Subcutaneous adipose tissue (tissue), 4 donors: Measurements from ENCODE around the gene ATF6. TPM values are rescaled to one million over a fixed set of nuclear protein-coding genes. Genes with fewer than 3 reads are reported as not detected.

Experiments used
- total RNA-seq, 4 donors: library from RNA; depleted of rRNA; stranded (reverse); fragments of >200 nt; gene quantifications; one replicate each; pipeline ENCODE4 v1.1.0, GENCODE V29; 2016
- TF ChIP-seq, protein P1 (sequence below): fragments of 450-650 bp; IDR thresholded peaks from one replicate; pipeline ENCODE4 v1.5.1; 2016; ENCODE audit warnings: low read depth, mild to moderate bottlenecking, control low read depth, antibody characterized with exemption, moderate library complexity

ATF6 gene, protein sequence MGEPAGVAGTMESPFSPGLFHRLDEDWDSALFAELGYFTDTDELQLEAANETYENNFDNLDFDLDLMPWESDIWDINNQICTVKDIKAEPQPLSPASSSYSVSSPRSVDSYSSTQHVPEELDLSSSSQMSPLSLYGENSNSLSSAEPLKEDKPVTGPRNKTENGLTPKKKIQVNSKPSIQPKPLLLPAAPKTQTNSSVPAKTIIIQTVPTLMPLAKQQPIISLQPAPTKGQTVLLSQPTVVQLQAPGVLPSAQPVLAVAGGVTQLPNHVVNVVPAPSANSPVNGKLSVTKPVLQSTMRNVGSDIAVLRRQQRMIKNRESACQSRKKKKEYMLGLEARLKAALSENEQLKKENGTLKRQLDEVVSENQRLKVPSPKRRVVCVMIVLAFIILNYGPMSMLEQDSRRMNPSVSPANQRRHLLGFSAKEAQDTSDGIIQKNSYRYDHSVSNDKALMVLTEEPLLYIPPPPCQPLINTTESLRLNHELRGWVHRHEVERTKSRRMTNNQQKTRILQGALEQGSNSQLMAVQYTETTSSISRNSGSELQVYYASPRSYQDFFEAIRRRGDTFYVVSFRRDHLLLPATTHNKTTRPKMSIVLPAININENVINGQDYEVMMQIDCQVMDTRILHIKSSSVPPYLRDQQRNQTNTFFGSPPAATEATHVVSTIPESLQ
- 10 to 100 TPM; 22.0 to 48.9 (median 30.4) TPM for total RNA-seq

DNA sequence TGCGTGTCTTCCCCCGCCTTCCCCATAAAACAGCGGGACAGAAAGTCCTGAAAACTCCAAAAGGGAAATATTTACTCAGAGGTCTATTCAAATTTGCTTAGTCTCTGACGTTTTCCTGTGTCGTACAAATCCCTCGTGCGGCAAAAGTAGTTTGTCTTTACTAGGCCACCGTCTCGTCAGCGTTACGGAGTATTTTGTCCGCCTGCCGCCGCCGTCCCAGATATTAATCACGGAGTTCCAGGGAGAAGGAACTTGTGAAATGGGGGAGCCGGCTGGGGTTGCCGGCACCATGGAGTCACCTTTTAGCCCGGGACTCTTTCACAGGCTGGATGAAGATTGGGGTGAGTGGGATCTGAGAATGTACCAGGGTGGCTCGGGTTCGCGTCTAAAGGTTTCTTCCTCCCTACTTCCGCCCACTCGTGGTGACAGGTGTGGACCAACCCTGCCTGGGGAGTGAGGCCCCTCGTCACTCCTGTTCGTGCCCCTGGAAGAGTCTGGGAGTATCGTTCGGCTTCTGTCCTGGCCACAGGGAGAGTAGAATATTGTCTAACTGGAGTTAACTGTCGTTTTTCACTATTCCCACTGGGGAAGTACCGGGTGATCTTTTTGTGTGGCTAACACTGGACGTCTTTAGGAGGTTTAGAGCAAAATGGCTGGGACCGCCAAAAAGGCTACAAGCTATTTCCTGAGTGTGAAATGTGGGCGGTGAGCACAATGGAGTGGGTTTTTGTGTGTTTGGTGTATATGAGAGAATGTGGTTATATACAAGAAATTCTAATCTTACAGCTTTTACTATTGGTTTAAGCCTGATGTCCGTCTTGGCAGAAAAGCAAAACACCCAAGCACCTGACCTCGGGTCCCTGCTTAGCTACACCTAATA, at the start of gene ATF6:
ATF6 (plus strand) TSS at position 219 of the 880 bp plus-strand sequence; CDS start at position 260, 41 bp downstream.
- TF ChIP-seq, protein P1, sequence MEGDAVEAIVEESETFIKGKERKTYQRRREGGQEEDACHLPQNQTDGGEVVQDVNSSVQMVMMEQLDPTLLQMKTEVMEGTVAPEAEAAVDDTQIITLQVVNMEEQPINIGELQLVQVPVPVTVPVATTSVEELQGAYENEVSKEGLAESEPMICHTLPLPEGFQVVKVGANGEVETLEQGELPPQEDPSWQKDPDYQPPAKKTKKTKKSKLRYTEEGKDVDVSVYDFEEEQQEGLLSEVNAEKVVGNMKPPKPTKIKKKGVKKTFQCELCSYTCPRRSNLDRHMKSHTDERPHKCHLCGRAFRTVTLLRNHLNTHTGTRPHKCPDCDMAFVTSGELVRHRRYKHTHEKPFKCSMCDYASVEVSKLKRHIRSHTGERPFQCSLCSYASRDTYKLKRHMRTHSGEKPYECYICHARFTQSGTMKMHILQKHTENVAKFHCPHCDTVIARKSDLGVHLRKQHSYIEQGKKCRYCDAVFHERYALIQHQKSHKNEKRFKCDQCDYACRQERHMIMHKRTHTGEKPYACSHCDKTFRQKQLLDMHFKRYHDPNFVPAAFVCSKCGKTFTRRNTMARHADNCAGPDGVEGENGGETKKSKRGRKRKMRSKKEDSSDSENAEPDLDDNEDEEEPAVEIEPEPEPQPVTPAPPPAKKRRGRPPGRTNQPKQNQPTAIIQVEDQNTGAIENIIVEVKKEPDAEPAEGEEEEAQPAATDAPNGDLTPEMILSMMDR: no peak

DNA sequence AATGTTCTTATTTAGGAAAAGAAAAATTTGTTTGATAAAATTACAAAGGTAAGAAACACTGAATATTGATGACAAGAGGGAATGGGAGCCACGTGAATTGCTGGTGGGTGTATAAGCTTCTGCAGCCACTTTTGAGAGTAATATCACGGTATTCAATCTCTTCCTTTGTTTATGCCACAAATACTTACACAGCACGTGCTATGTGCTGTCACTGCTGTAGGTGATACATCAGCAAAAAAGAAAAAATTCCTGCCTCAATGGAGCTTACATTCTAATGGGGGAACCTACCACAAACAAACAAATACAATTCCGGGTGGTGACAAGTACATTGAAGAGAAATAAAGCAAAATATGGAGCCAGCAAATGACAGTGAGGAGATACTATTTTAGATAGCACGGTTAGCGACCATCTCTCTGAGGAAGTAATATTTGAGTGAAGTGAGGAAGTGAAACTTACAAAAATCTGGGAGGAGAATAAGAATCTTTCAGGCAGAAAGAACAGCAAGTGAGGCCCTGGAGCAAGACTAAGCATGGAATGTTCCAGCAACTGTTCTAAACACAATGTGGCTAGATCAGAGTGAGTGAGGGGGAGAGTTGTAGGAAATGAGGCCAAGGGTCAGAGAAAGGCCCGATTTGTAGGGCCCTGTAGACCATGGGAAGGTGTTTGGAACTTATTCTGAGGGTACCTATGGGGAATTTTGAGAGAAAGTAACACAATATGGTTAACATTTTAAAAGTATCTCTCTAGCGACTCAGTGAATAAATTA, 47.4 kb upstream of the ATF6 start:
- TF ChIP-seq, protein P1: no peak

DNA sequence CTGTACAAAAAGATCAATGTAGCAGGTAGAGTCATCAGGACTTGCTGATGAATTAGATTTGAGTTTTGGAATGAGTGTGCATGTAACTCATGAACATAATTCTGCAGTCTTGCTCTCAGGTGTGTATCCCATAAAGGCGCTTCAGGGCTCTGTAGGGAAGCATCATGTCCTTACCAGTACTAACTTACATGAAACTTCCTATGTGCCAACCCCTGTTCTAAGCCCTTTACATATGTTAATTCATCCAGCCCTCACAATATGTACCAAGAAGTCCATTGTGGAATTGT, 46.9 kb upstream of the ATF6 start:
- TF ChIP-seq, protein P1: no peak

DNA sequence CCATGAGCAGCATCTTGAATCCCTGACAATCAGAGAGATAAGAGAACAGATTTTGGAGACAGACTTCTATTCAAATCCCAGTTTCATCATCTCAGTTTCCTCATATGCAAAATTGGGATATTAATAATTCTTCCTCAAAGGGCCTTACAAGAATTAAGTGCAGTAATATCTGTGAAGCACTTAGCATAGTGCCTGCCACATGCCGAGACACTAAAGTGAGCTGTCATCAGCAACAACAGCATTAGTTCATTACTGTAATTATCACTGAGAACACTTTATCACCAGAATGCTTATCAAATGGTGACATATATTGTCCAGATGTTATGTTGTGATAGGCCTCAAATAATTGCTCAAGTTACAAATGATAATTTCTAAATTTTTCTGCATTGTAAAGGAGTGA, 45.7 kb upstream of the ATF6 start:
- TF ChIP-seq, protein P1: no peak

DNA sequence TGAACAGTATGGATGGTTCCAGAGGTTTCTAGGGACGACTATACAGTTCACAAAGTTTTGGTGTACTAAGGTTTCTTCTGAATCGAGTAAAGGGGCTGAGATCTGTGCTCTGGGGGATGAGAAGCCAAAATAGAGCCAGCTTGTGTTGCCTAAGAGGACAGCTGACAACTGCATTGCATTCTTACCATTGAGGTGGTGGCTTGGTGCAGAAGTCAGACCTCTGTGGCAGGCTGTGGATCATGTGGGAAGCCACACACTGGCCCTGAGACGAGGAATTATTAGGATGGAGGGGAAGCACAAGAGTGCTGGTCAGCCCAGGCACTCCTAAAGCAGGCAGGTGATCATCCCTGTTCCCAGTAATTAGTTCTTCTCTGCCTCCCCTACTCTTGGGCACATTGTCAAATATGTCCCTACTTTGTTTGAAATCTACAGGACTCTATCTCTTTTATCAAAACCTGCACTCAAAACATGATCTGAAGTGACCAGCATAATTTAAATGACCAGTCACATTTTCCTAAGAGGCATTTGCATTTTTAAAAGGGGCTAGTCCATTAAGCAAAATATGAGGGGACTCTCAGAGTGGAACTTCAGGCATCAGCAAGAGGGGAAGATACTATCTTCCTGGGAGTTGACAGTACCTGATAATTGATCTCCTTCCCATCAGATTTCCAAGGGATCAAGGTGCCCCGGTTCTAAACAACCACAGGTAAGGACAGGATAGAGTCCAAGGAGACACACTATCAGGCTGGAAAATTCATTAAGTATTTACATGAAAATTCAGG, 45.0 kb upstream of the ATF6 start, which contains the start of gene FCRLB:
FCRLB (plus strand) TSS at position 589 of the 782 bp plus-strand sequence. CDS start 1,129 bp downstream, outside the sequence.
- TF ChIP-seq, protein P1: no peak

DNA sequence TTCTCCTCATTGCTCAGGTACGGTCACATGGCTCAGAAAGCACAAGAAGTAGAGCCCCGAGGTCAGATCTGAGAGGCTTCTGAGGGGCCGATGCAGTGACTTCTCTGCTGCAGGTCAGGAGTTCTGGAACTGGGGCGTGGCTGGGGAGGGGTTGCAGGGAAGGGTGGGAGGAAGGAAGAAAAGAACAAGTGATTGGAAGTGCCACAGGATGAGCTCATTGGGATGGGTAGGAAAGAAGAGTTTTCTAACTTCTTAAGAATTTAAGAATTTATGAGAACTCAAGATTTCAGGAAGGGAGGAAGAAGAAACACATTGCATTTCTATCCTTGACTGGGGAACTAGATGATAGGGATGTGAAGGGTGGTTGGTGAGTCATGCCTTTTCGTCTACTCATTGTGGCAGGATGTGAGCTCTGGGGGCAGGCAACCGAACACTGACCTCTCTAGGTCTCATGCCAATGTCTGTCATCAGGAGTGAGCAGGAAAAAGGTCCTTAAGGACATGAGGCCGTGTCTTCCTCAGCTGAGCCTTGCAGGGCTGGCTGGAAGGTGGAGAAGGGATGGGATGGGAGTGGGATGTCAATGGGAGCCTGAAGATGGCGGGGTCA, 44.3 kb upstream of the ATF6 start:
- TF ChIP-seq, protein P1: no peak
